Gastrocnemius medialis (tissue), 4 donors: ENCODE data around the gene UNC13A.

Experiments
- CTCF ChIP-seq, 5 experiments: fragments of 450-650 bp in 3 of 5; fragments of 200-600 bp in 2 of 5; sonication (generic) in 2 of 5; IDR thresholded peaks in 4 of 5; conservative IDR thresholded peaks in 1 of 5; 1 replicate in 4 of 5; 2 replicates in 1 of 5; pipeline ENCODE4 v1.5.1; 2016 to 2019; ENCODE audit warnings: antibody characterized with exemption in 5 of 5, mild to moderate bottlenecking in 3 of 5, moderate library complexity in 3 of 5
- POLR2A ChIP-seq, 2 donors: fragments of 450-650 bp; IDR thresholded peaks; one replicate each; pipeline ENCODE4 v1.6.1; 2017; ENCODE audit warnings: antibody characterized with exemption in 2 of 2, mild to moderate bottlenecking in 2 of 2, moderate library complexity in 2 of 2

- TF ChIP-seq CTCF (IDR thresholded peaks at IDR 0.05 in 4 of 5, conservative IDR thresholded peaks at IDR 0.05 in 1 of 5), result no peak
- no peak for TF ChIP-seq POLR2A (IDR thresholded peaks at IDR 0.05)
Observed at GRCh38 chr19:17627161-17627560, 61.0 kb downstream of the UNC13A start.
